ENCODE data around the gene NLRC3. TPM values are rescaled to one million over a fixed set of nuclear protein-coding genes. Genes with fewer than 3 reads are reported as not detected.

The NLRC3 gene
- total RNA-seq, 1 experiment from 2014 or later = 0.26 TPM

GRCh38 chr16:3607634-3608033 lies 30.4 kb upstream of the NLRC3 start:
- TF ChIP-seq SMAD3 (CRISPR knock-in tag; IDR thresholded peaks at IDR 0.05; ENCODE audit: borderline replicate concordance) = no peak
- no peak for TF ChIP-seq ZSCAN18 (CRISPR knock-in tag; IDR thresholded peaks at IDR 0.05)
- no peak for TF ChIP-seq ZNF121 (CRISPR knock-in tag; IDR thresholded peaks at IDR 0.05)
- TF ChIP-seq, protein P1, sequence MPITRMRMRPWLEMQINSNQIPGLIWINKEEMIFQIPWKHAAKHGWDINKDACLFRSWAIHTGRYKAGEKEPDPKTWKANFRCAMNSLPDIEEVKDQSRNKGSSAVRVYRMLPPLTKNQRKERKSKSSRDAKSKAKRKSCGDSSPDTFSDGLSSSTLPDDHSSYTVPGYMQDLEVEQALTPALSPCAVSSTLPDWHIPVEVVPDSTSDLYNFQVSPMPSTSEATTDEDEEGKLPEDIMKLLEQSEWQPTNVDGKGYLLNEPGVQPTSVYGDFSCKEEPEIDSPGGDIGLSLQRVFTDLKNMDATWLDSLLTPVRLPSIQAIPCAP (CRISPR knock-in tag; IDR thresholded peaks at IDR 0.05) = no peak
- TF ChIP-seq, protein P2, sequence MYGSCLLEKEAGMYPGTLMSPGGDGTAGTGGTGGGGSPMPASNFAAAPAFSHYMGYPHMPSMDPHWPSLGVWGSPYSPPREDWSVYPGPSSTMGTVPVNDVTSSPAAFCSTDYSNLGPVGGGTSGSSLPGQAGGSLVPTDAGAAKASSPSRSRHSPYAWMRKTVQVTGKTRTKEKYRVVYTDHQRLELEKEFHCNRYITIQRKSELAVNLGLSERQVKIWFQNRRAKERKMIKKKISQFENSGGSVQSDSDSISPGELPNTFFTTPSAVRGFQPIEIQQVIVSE (CRISPR knock-in tag; IDR thresholded peaks at IDR 0.05; ENCODE audit: borderline replicate concordance) = no peak
- TF ChIP-seq, protein P3, sequence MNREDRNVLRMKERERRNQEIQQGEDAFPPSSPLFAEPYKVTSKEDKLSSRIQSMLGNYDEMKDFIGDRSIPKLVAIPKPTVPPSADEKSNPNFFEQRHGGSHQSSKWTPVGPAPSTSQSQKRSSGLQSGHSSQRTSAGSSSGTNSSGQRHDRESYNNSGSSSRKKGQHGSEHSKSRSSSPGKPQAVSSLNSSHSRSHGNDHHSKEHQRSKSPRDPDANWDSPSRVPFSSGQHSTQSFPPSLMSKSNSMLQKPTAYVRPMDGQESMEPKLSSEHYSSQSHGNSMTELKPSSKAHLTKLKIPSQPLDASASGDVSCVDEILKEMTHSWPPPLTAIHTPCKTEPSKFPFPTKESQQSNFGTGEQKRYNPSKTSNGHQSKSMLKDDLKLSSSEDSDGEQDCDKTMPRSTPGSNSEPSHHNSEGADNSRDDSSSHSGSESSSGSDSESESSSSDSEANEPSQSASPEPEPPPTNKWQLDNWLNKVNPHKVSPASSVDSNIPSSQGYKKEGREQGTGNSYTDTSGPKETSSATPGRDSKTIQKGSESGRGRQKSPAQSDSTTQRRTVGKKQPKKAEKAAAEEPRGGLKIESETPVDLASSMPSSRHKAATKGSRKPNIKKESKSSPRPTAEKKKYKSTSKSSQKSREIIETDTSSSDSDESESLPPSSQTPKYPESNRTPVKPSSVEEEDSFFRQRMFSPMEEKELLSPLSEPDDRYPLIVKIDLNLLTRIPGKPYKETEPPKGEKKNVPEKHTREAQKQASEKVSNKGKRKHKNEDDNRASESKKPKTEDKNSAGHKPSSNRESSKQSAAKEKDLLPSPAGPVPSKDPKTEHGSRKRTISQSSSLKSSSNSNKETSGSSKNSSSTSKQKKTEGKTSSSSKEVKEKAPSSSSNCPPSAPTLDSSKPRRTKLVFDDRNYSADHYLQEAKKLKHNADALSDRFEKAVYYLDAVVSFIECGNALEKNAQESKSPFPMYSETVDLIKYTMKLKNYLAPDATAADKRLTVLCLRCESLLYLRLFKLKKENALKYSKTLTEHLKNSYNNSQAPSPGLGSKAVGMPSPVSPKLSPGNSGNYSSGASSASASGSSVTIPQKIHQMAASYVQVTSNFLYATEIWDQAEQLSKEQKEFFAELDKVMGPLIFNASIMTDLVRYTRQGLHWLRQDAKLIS (CRISPR knock-in tag; IDR thresholded peaks at IDR 0.05; ENCODE audit: borderline replicate concordance) = no peak
- TF ChIP-seq ZNF423 (CRISPR knock-in tag; IDR thresholded peaks at IDR 0.05) = no peak
- TF ChIP-seq MAX (CRISPR knock-in tag; IDR thresholded peaks at IDR 0.05) = no peak
- no peak for TF ChIP-seq ZNF232 (CRISPR knock-in tag; IDR thresholded peaks at IDR 0.05)
- TF ChIP-seq, protein P4, sequence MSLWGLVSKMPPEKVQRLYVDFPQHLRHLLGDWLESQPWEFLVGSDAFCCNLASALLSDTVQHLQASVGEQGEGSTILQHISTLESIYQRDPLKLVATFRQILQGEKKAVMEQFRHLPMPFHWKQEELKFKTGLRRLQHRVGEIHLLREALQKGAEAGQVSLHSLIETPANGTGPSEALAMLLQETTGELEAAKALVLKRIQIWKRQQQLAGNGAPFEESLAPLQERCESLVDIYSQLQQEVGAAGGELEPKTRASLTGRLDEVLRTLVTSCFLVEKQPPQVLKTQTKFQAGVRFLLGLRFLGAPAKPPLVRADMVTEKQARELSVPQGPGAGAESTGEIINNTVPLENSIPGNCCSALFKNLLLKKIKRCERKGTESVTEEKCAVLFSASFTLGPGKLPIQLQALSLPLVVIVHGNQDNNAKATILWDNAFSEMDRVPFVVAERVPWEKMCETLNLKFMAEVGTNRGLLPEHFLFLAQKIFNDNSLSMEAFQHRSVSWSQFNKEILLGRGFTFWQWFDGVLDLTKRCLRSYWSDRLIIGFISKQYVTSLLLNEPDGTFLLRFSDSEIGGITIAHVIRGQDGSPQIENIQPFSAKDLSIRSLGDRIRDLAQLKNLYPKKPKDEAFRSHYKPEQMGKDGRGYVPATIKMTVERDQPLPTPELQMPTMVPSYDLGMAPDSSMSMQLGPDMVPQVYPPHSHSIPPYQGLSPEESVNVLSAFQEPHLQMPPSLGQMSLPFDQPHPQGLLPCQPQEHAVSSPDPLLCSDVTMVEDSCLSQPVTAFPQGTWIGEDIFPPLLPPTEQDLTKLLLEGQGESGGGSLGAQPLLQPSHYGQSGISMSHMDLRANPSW (CRISPR knock-in tag; conservative IDR thresholded peaks at IDR 0.05; ENCODE audit: low read depth) = no peak
- TF ChIP-seq ZNF532 (CRISPR knock-in tag; IDR thresholded peaks at IDR 0.05; ENCODE audit: borderline replicate concordance) = no peak
- Mint-ChIP-seq H3K4me3 (no peak overlapping the region), H3K36me3 (peaks cover 22% of the 10 kb centered on the region), H3K9me3 (no peaks in the 10 kb centered on the region), H3K27ac (no peak overlapping the region), H3K27me3 (ENCODE audit: low read depth) (no peaks in the 10 kb centered on the region), H3K4me1 (peaks cover 14% of the 10 kb centered on the region)
- DNase-seq (ENCODE audit: low spot score) = no peak
- CTCF ChIA-PET = no interaction called here
- ATAC-seq = no peak
- POLR2A ChIA-PET = no interaction called here
